ENCODE data around the gene NOL6.
A peak's percentile ranks its signal among the peaks of the same experiment; 100 is the strongest.

NOL6 gene

DNA sequence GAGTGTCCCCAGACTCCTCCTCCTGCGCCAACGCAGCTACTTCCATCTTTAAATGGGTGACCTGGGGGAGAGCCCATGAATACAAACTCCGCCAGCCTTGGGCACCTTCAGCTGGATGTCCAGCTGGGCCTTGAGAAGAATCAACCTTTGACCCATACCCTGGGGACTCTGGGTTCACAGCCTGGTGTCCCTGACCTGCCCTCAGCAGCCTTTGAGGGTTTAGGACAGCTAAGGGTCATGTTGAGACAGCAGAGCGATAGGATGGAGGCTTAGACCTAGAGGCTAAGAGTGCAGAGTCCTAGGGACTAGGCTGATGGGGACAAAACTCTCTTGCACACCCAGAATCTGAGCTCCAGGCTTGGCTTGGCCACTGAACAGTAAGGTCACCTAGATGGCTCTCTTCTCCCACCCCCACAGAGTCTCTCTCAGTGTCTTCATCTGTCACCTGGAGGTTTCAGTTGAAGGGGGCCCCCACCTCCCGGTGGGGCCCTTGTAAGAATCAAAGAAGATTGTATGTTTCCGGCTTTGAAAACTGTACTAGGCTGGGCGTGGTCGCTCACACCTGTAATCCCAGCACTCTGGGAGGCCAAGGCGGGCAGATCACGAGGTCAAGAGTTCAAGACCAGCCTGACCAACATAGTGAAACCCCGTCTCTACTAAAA, 19.6 kb downstream of the NOL6 start:
- DNase-seq (ENCODE audit: low read depth) = no peak

- DNase-seq (ENCODE audit: low read depth) = no peak
These were observed 20.4 kb downstream of the NOL6 start for GRCh38 chr9:33453286-33453860.

- DNase-seq (ENCODE audit: low read depth) = peak; percentile 71
These were observed 20.9 kb downstream of the NOL6 start for GRCh38 chr9:33452828-33453271.

DNA sequence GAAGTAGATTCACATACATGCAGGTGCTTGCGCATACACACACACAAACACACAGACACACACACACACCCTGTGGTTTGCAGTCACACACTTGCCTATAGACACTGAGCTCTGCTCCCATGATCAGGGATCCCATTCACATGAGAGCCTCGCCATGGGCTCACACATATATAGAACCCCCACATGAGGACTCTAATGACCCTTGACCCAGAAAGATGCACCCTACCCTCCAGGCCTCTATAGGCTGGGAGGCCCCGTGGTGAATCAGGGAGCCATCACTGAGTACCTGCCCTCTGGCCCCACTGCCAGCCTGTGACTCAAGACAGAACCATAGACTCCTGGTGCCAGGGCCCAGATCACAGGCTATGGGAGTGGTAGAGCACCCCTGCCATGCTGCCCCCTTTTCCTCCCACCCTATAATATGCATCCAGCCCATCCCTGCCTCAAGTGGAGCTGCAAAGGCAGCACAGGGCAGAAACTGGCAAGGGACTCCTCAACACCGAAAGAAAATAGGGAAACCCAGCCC, 23.0 kb downstream of the NOL6 start:
- DNase-seq (ENCODE audit: low read depth) = no peak

DNA sequence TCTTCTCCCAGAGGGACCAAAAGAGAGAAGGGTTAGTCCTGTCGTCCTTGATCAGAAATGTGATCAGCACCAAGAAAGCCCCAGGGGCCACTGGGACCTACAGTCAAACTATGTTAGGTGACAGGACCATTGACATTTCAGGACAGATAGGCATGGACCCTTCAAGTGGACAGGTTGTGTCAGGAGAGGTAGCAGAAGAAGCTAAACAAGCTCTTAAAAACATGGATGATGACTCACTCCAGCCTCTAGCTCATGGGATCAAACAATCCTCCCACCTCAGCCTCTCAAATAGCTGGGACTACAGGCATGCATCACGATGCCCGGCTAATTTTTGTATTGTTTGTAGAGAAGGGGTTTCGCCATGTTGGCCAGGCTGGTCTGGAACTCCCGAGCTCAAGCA, 24.0 kb downstream of the NOL6 start:
- DNase-seq (ENCODE audit: low read depth) = no peak

GRCh38 chr9:33447799-33448553, 25.7 kb downstream of the NOL6 start:
- DNase-seq (ENCODE audit: low read depth) = no peak

DNA sequence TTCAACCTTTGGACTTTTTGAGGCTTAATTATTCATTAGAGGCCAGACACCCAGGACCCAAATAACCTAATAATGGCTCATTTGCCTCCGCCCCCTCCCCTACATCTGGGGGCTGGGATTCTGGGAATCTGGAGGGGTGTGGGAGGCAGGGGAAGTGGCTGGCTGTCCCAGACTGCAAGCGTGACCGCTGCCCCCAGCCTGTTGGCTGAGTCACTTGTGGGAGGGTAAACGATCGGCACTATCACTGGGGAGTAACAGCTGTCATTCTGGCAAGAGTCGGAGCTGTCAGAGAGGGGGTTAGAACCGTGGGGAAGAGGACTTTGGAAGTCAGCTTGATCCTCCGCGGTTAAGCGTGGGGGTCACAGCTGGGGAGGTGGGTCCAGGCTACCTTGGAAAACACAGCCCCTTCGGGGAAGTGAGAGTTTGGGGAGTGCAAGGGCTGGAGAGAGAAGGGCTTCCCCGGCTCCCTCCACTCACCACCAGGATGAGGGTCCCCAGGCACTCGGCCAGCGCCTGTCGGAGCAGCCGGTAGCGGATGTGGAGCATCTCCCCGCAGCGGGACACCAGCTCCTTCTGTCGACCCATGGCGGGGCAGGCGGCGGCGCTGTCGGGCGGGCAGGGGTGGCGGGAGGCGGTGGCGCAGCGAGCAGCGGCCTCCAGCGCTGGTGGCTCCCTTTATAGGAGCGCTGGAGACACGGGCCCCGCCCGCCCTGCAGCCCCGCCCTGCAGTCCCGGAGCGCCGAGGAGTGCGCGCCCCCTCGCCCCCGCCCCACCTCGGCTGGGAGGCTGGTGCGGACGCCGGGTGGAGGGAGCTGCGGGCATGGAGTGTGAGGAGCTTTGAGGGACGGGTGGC, 26.6 kb downstream of the NOL6 start, which contains the start of gene AQP3:
Gene AQP3 (minus strand): TSS at position 648 of the 853 bp plus-strand sequence. CDS start 63 bp downstream, at position 585.
- DNase-seq (ENCODE audit: low read depth) = peak; percentile 63

- no peak for DNase-seq (ENCODE audit: low read depth)
These were observed 27.3 kb downstream of the NOL6 start for GRCh38 chr9:33446240-33446945.

DNA sequence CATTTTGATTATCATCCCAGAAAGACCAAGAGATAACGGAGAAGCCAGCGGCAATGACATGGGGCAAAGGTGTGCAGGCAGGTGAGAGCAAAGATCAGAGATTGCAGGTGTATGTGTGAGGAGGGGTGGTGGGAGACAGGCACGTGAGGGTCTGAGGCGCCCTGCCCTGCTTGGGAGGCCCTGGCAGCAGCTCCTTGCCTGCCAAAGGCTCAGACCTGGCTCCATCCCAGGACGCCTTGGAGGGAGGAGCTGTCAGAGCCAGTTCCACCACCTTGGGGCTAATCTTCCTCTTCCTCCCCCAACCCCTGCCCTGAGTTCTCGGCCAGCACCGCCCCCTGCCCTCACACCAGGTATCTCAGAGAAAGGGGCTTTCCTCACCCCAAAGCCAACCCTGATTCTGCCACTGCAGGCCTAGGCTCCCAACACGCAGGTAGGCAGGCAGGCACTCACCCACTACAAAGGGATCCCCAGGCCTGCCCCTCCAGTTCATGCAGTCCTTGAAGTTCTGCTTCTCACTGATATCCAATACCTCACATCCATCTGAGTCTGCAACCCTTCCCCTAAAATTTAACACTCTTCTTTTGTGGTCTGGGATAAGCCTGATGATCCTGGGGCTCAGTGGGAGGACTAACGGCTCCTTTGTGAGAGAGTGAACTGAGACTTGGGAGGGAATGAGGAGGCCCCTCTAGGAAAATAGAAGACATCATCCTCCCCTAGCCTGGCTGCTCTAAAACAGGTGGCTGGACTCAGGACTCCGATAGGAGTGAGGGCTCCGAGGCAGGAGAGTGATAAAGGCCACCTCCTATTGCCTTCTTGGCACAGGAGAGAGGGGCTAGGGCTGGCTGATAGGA, 28.1 kb downstream of the NOL6 start:
- no peak for DNase-seq (ENCODE audit: low read depth)

- no peak for DNase-seq (ENCODE audit: low read depth)
These were observed 30.1 kb downstream of the NOL6 start for GRCh38 chr9:33443464-33444154.

GRCh38 chr9:33443047-33443446, 30.7 kb downstream of the NOL6 start:
- peak; percentile 47 for DNase-seq (ENCODE audit: low read depth)

DNA sequence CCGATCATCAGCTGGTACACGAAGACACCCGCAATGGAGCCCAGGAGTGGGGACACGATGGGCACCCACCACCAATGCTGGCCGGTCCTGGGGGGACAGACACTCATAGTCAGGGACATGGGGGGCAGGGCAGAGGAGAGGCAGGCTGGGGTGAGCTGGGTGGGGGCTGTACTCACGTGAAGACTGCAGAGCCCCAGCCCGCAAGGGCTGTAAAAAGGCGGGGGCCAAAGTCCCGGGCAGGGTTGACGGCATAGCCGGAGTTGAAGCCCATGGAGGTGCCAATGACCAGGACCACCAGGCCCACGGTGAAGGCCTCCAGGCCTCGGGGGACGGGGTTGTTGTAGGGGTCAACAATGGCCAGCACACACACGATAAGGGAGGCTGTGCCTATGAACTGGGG, 31.6 kb downstream of the NOL6 start:
- no peak for DNase-seq (ENCODE audit: low read depth)

- no peak for DNase-seq (ENCODE audit: low read depth)
These were observed 33.1 kb downstream of the NOL6 start for GRCh38 chr9:33440609-33441008.

DNA sequence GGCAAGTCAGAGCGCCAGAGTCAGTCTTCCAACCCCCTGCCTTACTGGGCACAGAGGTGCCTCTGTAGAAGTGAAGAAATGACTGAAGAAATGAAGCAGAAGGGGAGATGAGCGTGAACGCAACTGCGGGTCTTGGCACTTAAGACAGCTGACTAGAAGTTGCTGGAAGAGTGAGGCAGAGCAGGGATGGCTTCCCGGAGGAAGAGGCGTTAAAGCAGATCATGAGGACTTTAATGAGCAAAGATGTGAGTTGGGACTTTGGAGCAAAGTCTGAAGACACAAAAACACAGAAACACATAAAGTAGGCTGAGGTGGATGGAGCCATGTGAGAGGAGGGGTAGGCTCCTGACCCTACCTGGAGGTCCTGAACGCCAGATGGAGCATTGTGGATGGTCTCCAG, 33.5 kb downstream of the NOL6 start:
- DNase-seq (ENCODE audit: low read depth) = no peak

GRCh38 chr9:33439731-33440130, 34.0 kb downstream of the NOL6 start:
- DNase-seq (ENCODE audit: low read depth) = no peak

DNA sequence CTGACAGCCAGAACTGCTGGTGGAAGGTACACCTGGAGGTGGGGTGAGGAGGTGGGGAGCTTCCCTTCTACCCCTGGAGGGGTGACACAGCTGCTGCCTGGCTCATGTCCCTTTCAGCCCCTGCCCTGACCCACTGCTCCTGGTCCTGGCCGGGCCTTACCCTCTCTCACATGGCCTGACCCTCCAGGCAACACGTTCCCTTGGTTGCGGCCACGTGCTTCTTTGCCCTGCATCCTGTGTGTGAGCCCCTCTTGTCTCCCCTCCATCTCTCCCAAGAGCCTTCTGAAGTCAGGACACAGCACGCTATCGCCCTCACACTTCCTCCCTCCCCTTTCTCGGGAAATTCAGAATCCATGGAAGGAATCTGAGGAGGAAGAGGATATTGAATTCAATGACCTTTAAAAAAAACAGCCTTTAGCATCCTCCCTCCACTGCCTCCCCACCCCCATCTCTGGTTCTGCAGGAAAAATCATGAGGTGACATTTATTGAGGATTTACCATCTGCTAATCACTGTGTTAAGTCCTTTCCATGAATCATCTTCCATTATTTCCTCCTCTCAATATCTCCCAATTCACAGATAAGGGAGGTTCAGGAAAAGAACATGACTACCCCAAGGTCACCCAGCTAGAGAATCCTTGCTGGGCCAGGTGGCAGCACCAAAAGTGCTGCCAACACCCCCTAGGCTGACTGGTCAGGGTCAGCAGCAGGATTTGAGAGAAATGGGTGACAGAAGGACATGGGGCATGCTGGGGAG, 34.6 kb downstream of the NOL6 start:
- DNase-seq (ENCODE audit: low read depth) = no peak

GRCh38 chr9:33437898-33438297, 35.8 kb downstream of the NOL6 start:
- no peak for DNase-seq (ENCODE audit: low read depth)

DNA sequence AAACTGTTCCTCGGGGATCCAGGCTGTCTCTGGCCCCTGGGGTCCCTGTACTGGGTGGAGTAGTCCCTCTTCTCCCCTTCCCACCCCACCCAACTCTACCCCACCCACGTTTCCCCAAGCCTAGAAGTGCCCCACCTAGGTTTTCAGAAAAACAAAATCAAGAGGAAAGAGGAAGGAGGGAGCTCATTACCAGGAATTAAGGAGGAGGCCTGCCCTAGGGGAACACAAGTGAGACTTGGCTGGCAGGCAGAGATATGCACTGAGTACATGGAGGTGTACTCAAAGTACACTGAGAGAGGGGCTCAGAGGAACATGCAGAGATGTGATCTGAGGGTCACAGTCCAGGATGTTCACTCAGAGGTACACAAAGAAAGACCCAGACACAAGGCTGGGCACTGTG, 36.5 kb downstream of the NOL6 start:
- DNase-seq (ENCODE audit: low read depth) = no peak

DNA sequence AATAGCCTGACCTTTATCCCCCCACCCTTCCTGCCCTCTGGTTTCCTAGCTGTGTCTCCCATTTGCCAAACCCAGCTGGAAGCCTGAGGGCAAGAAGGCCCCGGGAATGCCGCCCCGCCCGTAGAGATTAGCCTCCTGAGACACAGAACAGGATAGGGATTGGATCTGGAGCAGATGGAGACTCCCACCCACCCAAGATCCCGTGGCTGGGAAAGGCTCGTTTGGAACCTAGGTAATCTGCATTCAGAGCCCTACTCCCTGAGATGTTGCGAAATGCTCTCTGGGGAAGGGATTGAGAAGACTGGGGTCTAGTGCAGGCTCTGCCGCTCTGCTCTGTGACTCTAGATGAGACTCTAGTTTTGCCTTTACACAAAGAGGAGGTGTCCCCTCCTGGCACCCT, 37.3 kb downstream of the NOL6 start:
- DNase-seq (ENCODE audit: low read depth) = no peak
